A673 (cell line): ENCODE measurements around the gene CHD9. TPM values are rescaled to one million over a fixed set of nuclear protein-coding genes. Genes with fewer than 3 reads are reported as not detected.

ENCODE experiments used
- BruUV-seq: library from RNA; stranded (reverse); fragments of 400-500 nt; replicated peaks from 2 replicates; lab custom pipeline; 2021; lab: Mats Ljungman, UMichigan
- CTCF ChIA-PET: fragments of 300-600 bp; sonication (Branson Sonifier 250); formaldehyde crosslinking; loops from one replicate; lab custom pipeline; 2022; ENCODE audit warnings: antibody characterized with exemption; lab: Charles Lee
- POLR2A ChIA-PET: fragments of 300-600 bp; sonication (Branson Sonifier 250); formaldehyde crosslinking; loops from one replicate; lab custom pipeline; 2022; ENCODE audit warnings: antibody characterized with exemption; ENCODE audit not compliant: low non-redundant PET; lab: Charles Lee
- DNase-seq: peaks from one replicate; pipeline ENCODE4 v3.0.0-alpha.2; 2015; ENCODE audit warnings: low spot score
- H3K27ac ChIP-seq: fragments of 200-600 bp; sonication (generic); 2 replicates; pipeline ENCODE4 v1.5.1; 2016; ENCODE audit warnings: mixed run types, low read depth, mild to moderate bottlenecking, mixed read lengths, antibody characterized with exemption, low read length; ENCODE audit not compliant: poor library complexity, severe bottlenecking
- H3K27me3 ChIP-seq: fragments of 200-600 bp; sonication (generic); replicated peaks from 2 replicates; pipeline ENCODE4 v1.6.1; 2017; ENCODE audit warnings: mixed run types, low read depth, mild to moderate bottlenecking, mixed read lengths, antibody characterized with exemption, low read length; ENCODE audit not compliant: insufficient read depth, poor library complexity
- H3K36me3 ChIP-seq: fragments of 200-600 bp; sonication (generic); 2 replicates; pipeline ENCODE4 v1.6.1; 2016; ENCODE audit warnings: mixed run types, mild to moderate bottlenecking, mixed read lengths, antibody characterized with exemption, low read length; ENCODE audit not compliant: insufficient read depth, poor library complexity, severe bottlenecking
- H3K4me1 ChIP-seq: fragments of 200-600 bp; sonication (generic); 2 replicates; pipeline ENCODE4 v1.6.1; 2017; ENCODE audit warnings: mixed run types, mild to moderate bottlenecking, mixed read lengths, antibody characterized with exemption, low read length; ENCODE audit not compliant: insufficient read depth, poor library complexity, severe bottlenecking
- H3K4me3 ChIP-seq: fragments of 200-600 bp; sonication (generic); 2 replicates; pipeline ENCODE4 v1.5.1; 2016; ENCODE audit warnings: low read depth, mixed run types, mild to moderate bottlenecking, mixed read lengths, low read length; ENCODE audit not compliant: poor library complexity, severe bottlenecking
- H3K9me3 ChIP-seq: fragments of 200-600 bp; sonication (generic); 2 replicates; pipeline ENCODE4 v1.6.1; 2016; ENCODE audit warnings: mixed run types, low read depth, mild to moderate bottlenecking, mixed read lengths, antibody characterized with exemption, low read length; ENCODE audit not compliant: poor library complexity, severe bottlenecking
- EZH2 ChIP-seq: fragments of 200-600 bp; sonication (generic); IDR thresholded peaks from 2 replicates; pipeline ENCODE4 v1.6.1; 2017; ENCODE audit warnings: borderline replicate concordance, low read depth, mild to moderate bottlenecking, mixed read lengths, antibody characterized with exemption, low read length; ENCODE audit not compliant: poor library complexity, severe bottlenecking
- intact Hi-C: fragments of 100-400 bp; cut with micrococcal nuclease; formaldehyde crosslinking; loops from one replicate; pipeline ENCODE4 v1.10.0; 2022; ENCODE audit not compliant: unreplicated experiment
- total RNA-seq: library from RNA; stranded (reverse); gene quantifications from 2 replicates; pipeline ENCODE4 v1.2.3, GENCODE V29; 2021
- TF ChIP-seq, protein P1 (sequence below): fragments of 300-800, 200-600 bp; sonication (generic); conservative IDR thresholded peaks from 2 replicates; pipeline ENCODE4 v1.5.1; 2017; ENCODE audit warnings: low read depth, mild to moderate bottlenecking, antibody characterized with exemption, low read length, moderate library complexity, mixed read lengths

Gene CHD9
- total RNA-seq, 1 experiment from 2014 or later = 76.8 TPM

DNA sequence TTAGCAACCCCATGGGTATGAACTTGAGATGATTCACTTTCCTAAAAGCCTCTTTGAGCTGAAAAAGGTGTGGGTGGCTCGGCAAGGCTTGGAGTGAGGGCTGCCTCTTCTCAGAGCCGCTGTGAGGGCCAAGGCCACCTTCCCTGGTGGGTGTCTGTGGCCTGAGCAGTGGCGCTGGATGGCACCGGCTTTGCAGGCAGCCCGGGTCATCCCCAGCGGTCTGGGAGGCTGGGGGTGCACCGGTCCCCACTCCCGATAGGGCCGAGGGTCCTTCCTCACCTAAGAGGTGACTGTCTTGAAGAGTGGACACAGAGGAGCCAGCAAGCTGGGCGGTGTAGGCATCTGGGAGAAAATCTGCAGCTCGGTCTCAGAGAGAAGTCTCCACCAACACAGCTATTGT is 300.3 kb downstream of the CHD9 start:
- intact Hi-C loops = loop anchor here (10.0 kb wide), 1 partner anchor 160 kb away; no protein-coding TSS in a partner anchor
- no peak overlapping the region for H3K4me3 ChIP-seq
- H3K4me1 ChIP-seq = no peaks in the 10 kb centered on the region
- no peaks in the 10 kb centered on the region for H3K27me3 ChIP-seq
- no peak overlapping the region for H3K27ac ChIP-seq
- BruUV-seq = no TSS peak
- DNase-seq = no peak
- H3K36me3 ChIP-seq = no peaks in the 10 kb centered on the region
- TF ChIP-seq, protein P1, sequence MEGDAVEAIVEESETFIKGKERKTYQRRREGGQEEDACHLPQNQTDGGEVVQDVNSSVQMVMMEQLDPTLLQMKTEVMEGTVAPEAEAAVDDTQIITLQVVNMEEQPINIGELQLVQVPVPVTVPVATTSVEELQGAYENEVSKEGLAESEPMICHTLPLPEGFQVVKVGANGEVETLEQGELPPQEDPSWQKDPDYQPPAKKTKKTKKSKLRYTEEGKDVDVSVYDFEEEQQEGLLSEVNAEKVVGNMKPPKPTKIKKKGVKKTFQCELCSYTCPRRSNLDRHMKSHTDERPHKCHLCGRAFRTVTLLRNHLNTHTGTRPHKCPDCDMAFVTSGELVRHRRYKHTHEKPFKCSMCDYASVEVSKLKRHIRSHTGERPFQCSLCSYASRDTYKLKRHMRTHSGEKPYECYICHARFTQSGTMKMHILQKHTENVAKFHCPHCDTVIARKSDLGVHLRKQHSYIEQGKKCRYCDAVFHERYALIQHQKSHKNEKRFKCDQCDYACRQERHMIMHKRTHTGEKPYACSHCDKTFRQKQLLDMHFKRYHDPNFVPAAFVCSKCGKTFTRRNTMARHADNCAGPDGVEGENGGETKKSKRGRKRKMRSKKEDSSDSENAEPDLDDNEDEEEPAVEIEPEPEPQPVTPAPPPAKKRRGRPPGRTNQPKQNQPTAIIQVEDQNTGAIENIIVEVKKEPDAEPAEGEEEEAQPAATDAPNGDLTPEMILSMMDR = no peak
- no peak for TF ChIP-seq EZH2
- ChIA-PET CTCF (no interaction called here), POLR2A (no interaction called here)
- no peaks in the 10 kb centered on the region for H3K9me3 ChIP-seq

DNA sequence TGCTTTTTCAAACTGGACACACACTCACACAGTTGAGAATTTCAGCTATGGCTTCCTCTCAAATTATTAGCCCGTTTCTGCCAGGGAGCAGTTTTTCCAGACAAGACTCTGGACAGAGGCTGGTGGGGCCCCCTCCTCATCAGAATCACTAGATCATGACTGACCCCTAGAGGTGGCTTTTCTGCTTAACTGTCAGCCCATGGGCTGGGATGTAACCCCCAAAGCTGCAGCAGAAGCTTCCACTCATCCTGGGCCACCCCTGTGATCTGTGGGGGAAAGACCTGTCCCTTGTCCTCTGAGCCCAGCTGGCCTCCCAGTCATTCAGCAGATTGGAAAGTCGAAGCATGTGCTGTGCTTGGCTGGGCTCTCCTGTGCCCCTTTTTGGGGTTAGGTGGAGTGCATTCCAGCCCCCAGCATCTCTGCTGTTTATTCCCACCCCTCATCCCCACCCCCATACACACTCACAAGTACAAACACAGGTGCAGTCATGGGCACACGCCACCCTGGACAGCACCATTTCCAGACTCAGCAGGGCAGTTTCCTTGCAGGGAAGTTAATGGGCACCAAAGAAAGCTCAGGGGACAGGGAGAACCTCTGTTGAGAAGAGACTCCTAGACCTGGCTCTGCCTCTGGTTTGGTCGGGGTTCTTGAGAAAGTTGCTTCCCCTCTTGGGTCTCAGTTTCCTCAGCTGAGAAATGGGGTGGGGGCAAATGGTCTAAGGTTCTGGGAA is 301.9 kb downstream of the CHD9 start:
- Histone ChIP-seq H3K27ac (no peak overlapping the region), H3K27me3 (no peaks in the 10 kb centered on the region), H3K36me3 (no peaks in the 10 kb centered on the region), H3K9me3 (no peaks in the 10 kb centered on the region), H3K4me3 (no peak overlapping the region), H3K4me1 (no peaks in the 10 kb centered on the region)
- TF ChIP-seq EZH2 = no peak
- TF ChIP-seq, protein P1 = peak; percentile 38
- no TSS peak for BruUV-seq
- DNase-seq = no peak
- ChIA-PET CTCF (interaction anchor here (0.7 kb wide), 1 partner anchor 543 kb away, joined by 10 read pairs; no protein-coding TSS in a partner anchor), POLR2A (no interaction called here)
- intact Hi-C loops = loop anchor here (10.0 kb wide), 1 partner anchor 158 kb away; no protein-coding TSS in a partner anchor

DNA sequence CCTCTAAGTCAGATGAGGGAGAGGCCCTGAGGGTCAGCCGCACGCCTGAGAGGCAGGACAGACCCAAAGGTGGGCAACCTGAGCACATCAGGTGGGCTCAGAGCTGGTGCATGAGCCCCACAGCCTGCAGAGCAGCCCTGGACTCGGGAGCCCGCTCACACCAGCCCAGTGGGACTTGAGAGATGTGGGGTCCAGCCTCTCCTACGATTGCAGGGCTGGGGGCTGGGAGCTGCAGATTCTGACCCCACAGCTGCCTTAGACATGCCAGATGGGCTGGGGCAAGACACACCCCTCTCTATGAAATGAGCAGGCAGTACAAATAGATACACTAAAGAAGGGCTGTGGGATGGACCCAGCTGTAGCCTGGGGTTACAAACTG is 302.4 kb downstream of the CHD9 start:
- no peak for DNase-seq
- ChIA-PET POLR2A (no interaction called here), CTCF (interaction anchor here (0.7 kb wide), 1 partner anchor 543 kb away, joined by 10 read pairs; no protein-coding TSS in a partner anchor)
- Histone ChIP-seq H3K27ac (no peak overlapping the region), H3K27me3 (no peaks in the 10 kb centered on the region), H3K4me3 (no peak overlapping the region), H3K4me1 (no peaks in the 10 kb centered on the region), H3K9me3 (no peaks in the 10 kb centered on the region), H3K36me3 (no peaks in the 10 kb centered on the region)
- no TSS peak for BruUV-seq
- no peak for TF ChIP-seq EZH2
- TF ChIP-seq, protein P1 = no peak
- intact Hi-C loops = loop anchor here (10.0 kb wide), 1 partner anchor 158 kb away; no protein-coding TSS in a partner anchor
